Kidney glomerular epithelial cell (primary cell): ENCODE results near the gene IFRD2.
"Not testable (repeated sequence)": the region's sequence is repeated elsewhere in the genome, so short reads cannot be mapped to it uniquely, and the experiment has no call there.

Experiments
- DNase-seq: peaks from one replicate; lab custom pipeline; 2025; lab: John Stamatoyannopoulos, UW

Gene IFRD2

DNA sequence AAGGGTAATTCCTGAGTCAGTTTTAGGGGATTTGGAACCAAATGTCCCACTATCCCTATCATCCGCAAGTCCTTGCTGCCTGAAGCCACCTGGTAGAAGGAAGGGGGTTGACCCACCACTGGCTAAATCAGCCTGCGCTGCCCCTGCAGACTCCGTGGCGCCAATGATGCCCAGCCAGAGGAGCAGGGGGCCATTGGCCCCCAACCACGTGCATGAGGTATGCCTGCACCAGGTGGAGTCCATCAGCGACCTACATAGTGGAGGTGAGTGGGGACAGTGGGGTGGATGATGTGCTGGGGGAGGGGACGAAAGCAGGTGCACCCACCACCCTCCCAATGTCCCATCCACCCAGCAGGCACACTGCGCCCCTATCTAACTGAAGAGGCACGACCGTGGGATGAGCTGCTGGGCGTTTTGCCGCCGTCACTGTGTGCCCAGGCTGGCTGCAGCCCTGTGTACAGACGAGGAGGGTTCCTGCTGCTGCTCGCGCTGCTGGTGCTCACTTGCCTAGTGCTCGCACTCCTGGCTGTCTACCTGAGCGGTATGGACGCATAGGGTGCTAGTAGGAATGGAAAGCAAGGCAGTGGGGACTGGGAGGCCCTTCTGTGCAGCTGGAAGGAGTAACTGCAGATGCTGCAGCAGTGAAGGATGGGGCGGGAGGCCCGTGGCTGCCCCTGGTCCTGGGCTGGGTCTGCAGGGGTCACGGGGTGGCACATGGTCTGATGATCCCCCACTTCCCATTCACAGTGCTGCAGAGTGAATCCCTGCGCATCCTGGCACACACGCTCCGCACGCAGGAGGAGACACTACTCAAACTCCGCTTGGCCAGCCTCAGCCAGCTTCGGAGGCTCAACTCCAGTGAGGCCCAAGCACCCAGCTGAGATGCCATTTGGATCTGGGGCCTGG is 5.7 kb downstream of the IFRD2 start:
- no peak for DNase-seq

DNA sequence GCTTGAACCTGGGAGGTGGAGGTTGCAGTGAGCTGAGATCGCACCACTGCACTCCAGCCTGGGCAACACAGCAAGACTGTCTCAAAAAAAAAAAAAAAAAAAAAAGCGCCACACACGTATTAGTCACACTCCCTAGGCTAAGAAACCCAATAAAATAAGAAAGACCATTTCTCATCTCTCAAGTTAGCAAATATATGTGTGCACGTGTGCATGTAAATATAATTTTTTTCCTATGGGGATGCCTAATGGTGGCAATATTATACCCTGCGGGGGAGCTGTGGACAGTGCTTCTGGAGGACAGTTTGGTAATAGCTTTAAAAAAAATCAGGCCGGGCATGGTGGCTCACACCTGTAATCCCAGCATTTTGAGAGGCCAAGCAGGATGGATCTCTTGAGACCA is 8.1 kb downstream of the IFRD2 start:
- DNase-seq, result not testable (repeated sequence)

DNA sequence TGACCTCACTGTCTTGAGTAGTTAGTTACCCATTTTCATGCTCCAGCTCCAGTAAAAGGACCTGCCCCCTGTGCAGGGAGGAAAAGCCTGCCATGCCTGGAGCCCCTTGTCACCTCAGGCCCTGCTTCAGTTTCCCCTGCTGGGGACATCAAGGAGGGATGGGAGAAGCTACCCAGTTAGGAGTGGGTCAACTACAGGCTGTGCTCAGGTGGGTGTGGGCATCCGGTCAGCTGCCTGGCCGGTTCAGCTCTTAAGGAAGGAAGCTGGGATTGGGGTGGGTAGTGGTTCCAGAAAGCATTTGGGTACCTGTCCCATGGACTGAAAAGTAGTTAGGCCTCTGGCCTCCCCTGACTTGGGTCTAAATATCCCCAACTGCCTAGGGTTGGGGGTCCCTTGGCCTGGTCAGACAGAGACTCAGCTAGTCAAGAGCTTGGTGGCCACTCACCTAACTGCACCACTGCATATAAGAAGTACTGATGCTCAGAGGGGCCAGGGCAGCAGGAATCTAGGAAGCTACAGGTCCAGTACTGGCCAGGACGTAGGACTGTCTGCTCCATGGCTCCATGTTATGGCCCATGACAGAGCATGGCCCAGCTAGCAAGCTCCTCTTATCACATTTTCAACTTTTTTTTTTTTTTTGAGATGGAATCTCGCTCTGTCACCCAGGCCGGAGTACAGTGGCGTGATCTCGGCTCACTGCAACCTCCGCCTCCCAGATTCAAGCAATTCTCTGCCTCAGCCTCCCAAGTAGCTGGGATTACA is 12.8 kb downstream of the IFRD2 start:
- no peak for DNase-seq

DNA sequence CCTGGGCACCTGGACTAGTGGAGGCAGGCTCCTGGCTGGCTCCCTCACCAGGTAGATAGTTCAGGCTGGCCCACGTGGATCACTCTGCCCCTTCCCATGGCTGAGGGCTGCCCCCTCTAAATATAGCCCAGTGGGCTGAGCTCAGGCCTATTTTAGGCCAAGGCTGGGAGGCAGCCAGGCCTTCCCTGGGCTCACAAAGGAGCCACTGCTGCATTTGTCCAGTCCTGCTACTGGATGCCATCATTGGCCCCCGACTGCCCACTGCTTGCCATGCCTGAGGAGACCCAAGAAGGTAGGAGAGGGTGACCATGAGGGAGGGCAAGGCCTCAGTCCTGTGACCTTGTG is 13.4 kb downstream of the IFRD2 start, which contains the start of gene LSMEM2:
Gene LSMEM2, plus strand, starts transcription at position 208 of the 345 bp plus-strand sequence. Its CDS starts 27 bp downstream, at position 235.
- DNase-seq, result no peak

DNA sequence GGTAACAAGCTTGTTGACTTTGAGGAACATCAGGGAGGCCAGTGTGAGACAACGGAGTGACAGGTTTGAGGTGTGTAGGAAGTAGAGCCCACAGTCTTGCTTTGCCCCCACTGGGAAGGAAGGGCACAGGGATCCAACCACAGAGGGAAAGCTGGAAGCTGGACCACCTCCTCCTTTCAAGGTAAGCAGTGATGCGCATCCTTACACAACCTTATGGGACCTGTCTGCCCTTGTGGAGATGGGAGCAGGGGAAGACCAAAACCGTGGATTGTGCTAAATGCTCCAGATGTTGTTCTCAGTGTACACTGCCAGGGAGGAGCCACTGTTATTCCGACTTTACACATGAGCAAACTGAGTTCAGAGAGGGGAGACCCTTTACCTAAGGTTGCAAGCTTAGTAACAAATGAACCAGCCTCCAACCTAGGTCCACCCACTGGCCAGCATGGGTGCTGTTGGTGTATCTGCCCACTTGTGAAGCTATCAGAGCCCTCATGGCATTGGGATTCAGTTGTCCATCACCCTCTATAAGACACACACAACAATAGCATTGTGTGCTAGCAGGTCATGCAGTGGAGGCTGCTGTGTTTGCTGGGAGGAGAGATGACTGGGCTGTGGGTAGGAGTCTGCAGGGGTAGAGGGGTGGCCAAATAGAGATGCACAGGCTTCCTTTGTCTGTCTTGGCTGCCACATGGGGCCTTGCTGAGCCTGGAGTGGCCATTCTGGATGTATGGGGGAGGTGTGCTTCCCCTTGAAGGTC is 13.9 kb downstream of the IFRD2 start:
- DNase-seq, result no peak

DNA sequence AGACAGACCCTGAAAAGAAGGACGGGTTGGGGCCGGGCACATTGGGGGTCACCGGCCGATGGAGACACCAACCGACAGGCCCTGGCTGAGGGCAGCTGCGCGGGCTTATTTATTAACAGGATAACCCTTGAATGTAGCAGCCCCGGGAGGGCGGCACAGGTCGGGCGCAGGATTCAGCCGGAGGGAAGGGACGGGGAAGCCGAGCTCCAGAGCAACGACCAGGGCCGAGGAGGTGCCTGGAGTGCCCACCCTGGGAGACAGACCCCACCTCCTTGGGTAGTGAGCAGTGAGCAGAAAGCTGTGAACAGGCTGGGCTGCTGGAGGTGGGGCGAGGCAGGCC is 15.5 kb downstream of the IFRD2 start:
- DNase-seq, result no peak

DNA sequence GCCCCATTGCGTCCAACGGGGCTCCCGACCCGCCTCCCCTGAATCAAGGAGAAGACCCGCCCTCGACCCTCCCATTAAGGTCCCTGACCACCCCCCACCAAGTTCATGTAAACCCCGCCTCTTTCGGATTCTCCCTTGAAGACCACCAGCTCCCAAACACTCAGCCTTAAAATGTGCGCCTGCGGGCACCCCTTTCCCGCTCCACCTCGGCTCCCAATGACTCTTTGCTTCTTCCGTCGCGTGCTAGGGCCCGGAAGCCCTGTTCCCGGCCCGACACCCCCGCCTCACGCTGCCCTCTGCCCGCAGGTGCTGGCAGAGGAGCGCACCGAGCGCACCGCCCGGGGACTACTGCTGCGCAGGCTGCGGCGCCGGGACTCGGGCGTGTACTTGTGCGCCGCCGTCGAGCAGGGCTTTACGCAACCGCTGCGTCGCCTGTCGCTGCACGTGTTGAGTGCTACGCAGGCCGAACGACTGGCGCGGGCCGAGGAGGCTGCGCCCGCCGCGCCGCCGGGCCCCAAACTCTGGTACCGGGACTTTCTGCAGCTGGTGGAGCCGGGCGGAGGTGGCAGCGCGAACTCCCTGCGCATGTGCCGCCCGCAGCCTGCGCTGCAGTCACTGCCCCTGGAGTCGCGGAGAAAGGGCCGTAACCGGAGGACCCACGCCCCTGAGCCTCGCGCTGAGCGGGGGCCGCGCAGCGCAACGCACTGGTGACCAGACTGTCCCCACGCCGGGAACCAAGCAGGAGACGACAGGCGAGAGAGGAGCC is 16.1 kb downstream of the IFRD2 start:
- DNase-seq, result no peak

DNA sequence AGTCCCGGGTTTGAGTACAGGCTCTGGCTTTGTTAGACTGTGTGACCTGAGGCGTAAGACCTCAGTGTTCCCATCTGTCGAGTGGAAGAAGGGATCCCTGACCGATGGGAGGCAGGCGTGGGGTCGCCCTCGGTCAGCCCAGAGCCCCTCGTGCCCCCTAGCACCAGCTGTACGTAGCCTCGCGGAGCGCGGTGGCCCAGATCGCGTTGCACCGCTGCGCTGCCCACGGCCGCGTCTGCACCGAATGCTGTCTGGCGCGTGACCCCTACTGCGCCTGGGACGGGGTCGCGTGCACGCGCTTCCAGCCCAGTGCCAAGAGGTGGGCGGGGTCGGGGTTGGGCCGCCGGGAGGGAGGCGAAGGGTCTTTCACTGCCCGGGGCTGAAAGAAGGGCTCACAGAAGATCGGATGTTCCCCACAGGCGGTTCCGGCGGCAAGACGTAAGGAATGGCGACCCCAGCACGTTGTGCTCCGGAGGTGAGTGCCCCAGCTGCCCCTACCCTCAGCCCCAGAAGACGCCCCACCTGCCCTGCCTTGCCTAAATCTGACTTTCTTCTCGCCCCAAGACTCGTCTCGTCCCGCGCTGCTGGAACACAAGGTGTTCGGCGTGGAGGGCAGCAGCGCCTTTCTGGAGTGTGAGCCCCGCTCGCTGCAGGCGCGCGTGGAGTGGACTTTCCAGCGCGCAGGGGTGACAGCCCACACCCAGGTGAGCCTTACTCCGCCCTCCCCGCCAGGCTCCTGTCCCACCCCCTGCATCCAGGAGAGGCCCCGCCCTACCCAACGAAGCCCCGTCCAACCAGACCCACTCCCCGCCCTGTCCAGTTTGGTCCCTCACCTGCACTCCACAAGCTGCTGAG is 16.9 kb downstream of the IFRD2 start:
- DNase-seq, result no peak

DNA sequence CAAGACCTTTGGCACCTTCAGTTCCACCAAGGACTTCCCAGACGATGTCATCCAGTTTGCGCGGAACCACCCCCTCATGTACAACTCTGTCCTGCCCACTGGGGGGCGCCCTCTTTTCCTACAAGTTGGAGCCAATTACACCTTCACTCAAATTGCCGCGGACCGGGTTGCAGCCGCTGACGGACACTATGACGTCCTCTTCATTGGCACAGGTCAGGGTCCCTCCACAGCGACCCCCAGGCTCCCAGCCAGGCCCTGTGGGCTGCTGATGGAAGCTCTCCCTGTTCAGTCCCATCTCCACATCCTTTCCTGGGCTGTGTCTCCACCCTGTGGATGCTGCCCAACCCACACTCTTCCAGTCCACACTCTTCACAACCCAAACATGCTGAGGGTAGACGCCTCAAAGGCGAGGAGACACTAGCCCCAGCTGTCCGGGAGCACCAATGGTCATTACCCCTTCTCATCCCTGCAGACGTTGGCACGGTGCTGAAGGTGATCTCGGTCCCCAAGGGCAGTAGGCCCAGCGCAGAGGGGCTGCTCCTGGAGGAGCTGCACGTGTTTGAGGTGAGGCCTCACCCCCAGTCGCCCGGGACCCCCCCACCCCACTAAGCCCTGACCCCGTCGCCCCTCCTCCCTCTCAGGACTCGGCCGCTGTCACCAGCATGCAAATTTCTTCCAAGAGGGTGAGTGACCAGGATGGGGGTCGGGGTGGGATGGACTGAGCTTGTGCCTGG is 17.7 kb downstream of the IFRD2 start:
- peak; percentile 33 for DNase-seq

DNA sequence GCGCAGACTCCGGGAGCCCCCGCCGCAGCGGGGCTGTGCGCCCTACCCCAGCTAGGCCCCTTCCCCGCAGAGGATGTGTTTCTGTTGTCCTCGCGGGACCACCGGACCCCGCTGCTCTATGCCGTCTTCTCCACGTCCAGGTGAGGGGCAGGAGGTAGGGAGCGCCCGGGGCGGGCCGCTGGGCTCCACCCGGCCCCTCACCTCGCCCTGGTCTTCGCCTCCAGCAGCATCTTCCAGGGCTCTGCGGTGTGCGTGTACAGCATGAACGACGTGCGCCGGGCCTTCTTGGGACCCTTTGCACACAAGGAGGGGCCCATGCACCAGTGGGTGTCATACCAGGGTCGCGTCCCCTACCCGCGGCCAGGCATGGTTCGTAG is 18.6 kb downstream of the IFRD2 start:
- no peak for DNase-seq

DNA sequence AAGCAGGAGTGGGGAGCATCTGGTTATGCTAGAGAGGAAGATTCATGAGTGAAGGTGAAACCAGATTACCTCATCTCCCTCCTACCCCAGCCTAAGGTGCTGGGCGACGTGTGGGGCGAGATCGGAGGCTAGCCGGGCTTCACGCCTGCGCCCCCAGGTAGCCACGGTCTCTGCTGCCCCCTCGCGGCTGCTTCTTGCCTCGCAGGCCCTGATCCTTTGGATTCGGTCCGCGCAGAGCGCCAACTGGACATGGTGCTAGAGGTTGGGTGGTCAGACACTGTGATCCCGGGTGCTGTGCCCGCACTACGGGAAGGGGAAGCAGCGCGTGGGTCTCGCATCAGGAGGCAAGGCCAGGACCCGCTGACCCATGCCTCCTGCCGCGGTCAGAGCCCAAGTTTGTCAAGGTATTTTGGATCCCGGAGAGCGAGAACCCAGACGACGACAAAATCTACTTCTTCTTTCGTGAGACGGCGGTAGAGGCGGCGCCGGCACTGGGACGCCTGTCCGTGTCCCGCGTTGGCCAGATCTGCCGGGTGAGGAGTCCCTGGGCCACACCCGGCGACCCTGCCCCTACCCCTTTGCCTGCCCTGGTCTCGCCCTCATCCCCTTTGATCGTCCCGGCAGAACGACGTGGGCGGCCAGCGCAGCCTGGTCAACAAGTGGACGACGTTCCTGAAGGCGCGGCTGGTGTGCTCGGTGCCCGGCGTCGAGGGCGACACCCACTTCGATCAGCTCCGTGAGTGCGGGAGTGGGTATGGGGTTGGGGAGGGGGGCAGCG is 19.1 kb downstream of the IFRD2 start:
- peak; percentile 85 for DNase-seq

DNA sequence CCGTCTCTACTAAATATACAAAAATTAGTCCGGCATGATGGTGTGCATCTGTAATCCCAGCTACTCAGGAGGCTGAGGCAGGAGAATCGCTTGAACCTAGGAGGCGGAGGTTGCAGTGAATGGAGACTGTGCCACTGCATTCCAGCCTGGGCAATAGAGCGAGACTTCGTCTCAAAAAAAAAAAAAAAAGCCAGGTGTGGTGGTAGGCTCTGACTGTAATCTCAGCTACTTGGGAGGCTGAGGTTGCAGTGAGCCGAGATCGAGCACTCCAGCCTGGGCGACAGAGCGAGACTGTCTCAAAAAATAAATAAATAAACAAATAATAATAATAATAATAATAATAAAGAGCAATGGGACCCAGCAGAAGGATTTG is 19.7 kb downstream of the IFRD2 start:
- DNase-seq, result not testable (repeated sequence)

DNA sequence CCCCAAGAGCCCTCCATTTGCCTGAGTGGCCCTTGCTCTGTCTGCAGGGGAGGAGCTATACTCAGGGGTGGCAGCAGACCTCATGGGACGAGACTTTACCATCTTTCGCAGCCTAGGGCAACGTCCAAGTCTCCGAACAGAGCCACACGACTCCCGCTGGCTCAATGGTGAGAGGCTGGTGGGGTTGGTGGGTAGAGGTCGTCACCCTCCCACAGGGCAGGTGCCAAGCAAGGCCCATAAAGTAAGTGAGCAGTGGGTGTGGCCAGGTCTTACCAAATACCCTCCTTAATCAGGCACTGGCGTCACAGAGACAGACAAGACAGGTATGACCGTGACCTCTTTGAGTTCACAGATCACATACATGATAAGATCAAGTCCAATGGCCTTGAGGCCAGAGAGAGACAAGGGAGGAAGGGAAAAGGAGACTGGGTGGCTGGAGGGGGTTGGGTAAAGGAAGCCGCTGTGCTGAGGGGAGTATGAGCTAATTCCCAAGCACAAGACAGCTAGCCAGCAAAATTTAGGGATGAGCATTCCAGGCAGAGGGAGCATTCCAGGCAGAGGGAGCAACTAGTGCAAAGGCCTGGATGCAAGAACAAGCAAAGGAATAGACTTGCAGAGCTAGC is 20.8 kb downstream of the IFRD2 start:
- no peak for DNase-seq

DNA sequence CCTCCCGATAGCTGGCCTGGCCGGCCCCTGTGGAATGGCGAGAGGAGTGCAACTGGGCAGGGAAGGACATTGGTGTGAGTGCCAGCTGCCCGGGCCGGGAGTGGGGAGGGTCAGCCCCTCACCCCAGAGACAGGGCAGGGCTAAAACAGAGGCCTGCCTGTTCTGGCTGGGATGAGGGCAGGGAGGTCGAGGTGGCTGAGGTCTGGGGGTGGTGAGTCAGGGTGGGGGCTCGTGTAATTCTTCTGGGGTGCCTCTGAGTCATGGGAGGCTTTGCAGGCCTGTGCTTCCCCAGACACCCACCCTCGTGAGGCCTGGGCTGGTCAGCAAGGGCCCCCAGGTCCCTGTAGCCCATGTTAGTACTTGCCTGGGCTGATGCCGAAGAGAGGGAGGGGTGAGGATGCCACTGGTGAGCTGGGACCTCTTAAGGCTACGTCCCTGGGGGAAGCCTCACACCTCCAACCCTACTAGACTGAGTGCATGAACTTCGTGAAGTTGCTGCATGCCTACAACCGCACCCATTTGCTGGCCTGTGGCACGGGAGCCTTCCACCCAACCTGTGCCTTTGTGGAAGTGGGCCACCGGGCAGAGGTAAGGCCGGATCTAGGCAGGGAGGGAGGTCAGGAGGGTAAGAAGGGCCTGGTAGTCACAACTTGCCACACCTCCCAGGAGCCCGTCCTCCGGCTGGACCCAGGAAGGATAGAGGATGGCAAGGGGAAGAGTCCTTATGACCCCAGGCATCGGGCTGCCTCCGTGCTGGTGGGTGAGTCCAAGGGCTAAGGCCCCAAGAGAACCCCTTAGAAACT is 21.6 kb downstream of the IFRD2 start:
- no peak for DNase-seq

DNA sequence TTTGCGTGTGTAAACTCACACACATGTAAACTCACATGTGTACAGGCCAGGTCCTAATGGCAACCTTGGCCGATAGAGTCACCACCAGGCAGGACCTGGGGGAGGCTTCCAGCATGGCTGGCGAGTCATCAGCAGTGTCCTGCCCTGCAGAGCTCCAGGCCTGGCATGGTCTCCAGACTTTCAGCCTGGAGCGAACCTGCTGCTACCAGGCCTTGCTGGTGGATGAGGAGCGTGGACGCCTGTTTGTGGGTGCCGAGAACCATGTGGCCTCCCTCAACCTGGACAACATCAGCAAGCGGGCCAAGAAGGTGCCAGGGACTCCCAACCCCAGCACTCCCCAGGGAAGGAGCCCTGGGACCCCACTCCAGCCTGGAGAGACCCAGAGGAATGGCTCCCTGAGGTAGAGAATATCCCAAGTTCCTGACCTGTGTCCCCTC is 22.2 kb downstream of the IFRD2 start:
- peak; percentile 54 for DNase-seq

DNA sequence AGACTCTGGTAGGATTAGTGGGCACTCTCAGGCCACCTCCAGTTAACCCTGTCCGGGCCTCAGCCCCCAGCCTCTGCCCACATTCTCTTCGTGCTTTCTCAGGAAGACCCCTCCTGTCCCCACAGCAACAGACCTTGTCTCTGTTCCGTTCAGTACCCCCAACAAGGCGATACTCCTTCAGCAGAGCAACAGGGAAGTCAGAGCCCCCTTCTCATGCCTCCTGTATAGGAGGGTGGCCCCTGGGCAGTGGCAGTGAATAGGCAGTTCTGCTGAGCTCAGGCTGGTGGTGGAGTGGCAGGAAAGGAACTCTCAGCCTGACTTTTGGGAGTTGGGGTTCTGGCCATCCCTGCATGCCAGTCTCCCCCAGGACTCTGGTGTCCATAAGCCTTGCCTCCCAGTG is 22.8 kb downstream of the IFRD2 start:
- DNase-seq, result no peak

DNA sequence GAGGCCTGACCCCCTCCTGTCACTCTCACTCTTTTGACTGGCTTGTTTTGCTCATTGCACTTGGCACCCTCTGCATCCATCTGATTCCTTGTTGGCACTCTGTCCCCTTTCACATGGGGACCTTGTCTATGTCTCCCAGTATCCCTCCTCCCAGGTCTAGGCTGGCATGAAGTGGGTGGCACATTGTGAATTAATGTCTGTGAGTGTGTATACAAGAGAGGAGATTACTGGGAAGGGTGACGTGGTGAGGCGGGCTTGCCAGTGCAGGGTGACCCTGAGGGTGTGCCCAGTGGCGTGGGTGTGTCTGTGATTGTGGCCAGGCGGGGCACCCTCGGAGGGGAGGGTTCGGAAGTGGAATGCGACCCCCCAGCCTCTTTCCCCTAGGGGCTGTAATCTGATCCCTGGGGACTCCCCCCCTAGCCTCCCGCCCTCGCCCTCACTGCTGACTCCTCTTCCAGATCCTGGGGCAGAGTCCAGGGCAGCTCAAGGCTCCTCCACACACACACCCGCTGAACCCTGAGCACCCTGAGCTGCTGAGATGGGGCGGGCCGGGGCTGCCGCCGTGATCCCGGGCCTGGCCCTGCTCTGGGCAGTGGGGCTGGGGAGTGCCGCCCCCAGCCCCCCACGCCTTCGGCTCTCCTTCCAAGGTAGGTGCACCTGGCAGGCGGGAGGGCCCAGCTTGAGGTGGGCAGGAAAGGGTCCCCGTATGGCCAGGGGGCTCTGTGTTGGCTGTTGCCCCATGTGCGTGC is 23.4 kb downstream of the IFRD2 start, which contains the start of gene SEMA3B:
Gene SEMA3B, plus strand, starts transcription at position 445 of the 749 bp plus-strand sequence. Its CDS starts 94 bp downstream, at position 539.
- peak; percentile 72 for DNase-seq
